NCI-H2196 (cell line): ENCODE data around the gene IFNL4.
A peak's percentile ranks its signal among the peaks of the same experiment; 100 is the strongest.
"Not testable (repeated sequence)": the region's sequence is repeated elsewhere in the genome, so short reads cannot be mapped to it uniquely, and the experiment has no call there.

ENCODE experiments used
- DNase-seq: peaks from one replicate; lab custom pipeline; 2025; ENCODE audit not compliant: unreplicated experiment; lab: John Stamatoyannopoulos, UW

Gene IFNL4

GRCh38 chr19:39230096-39230764, 18.4 kb downstream of the IFNL4 start:
- DNase-seq, result no peak

GRCh38 chr19:39224910-39225309, 23.7 kb downstream of the IFNL4 start:
- no peak for DNase-seq

- DNase-seq, result no peak
Observed at GRCh38 chr19:39223703-39224279, 24.9 kb downstream of the IFNL4 start.

GRCh38 chr19:39219108-39219507, 29.5 kb downstream of the IFNL4 start:
- not testable (repeated sequence) for DNase-seq

GRCh38 chr19:39218230-39219007, 30.2 kb downstream of the IFNL4 start:
- no peak for DNase-seq

GRCh38 chr19:39217094-39217493, 31.6 kb downstream of the IFNL4 start:
- no peak for DNase-seq

GRCh38 chr19:39215323-39215722, 33.3 kb downstream of the IFNL4 start:
- not testable (repeated sequence) for DNase-seq

GRCh38 chr19:39212375-39212742, 36.3 kb downstream of the IFNL4 start:
- peak; percentile 29 for DNase-seq

- no peak for DNase-seq
Observed at GRCh38 chr19:39211731-39212374, 36.8 kb downstream of the IFNL4 start.

GRCh38 chr19:39209196-39209595, 39.5 kb downstream of the IFNL4 start:
- no peak for DNase-seq

- no peak for DNase-seq
Observed at GRCh38 chr19:39208175-39208795, 40.4 kb downstream of the IFNL4 start.

- no peak for DNase-seq
Observed at GRCh38 chr19:39207293-39207836, 41.3 kb downstream of the IFNL4 start.

- DNase-seq, result no peak
Observed at GRCh38 chr19:39206122-39206521, 42.5 kb downstream of the IFNL4 start.

- DNase-seq, result no peak
Observed at GRCh38 chr19:39205449-39205764, 43.2 kb downstream of the IFNL4 start.

GRCh38 chr19:39203372-39204341, 45.0 kb downstream of the IFNL4 start, which contains the start of gene SYCN:
SYCN (minus strand) TSS chr19:39204263; CDS start chr19:39204254, 9 bp downstream.
- DNase-seq, result no peak

GRCh38 chr19:39202998-39203355, 45.7 kb downstream of the IFNL4 start:
- no peak for DNase-seq

GRCh38 chr19:39200803-39201115, 47.9 kb downstream of the IFNL4 start:
- no peak for DNase-seq

GRCh38 chr19:39200066-39200802, 48.4 kb downstream of the IFNL4 start:
- DNase-seq, result no peak

GRCh38 chr19:39199025-39199424, 49.6 kb downstream of the IFNL4 start:
- DNase-seq, result peak; percentile 67
